Activated CD4-positive, alpha-beta memory T cell treated with anti-CD3 and anti-CD28 coated beads for 36 hours (primary cell): ENCODE data around the gene C2CD3. TPM values are rescaled to one million over a fixed set of nuclear protein-coding genes. Genes with fewer than 3 reads are reported as not detected.
"Not testable (repeated sequence)": the region's sequence is repeated elsewhere in the genome, so short reads cannot be mapped to it uniquely, and the experiment has no call there.

Experiments used
- CTCF ChIA-PET: fragments of 350-600 bp; sonication (Branson Sonifier 250); formaldehyde crosslinking; loops from one replicate; lab custom pipeline; 2021; ENCODE audit warnings: antibody characterized with exemption, inconsistent platforms; lab: Charles Lee
- POLR2A ChIA-PET: fragments of 350-600 bp; sonication (Branson Sonifier 250); formaldehyde crosslinking; loops from one replicate; lab custom pipeline; 2021; ENCODE audit warnings: antibody characterized with exemption; lab: Charles Lee
- DNase-seq: peaks from one replicate; pipeline ENCODE4 v3.0.0-alpha.2; 2020
- H3K27ac Mint-ChIP-seq: one replicate; pipeline ENCODE4 v1.8.0; 2021; ENCODE audit warnings: mixed read lengths
- H3K27me3 Mint-ChIP-seq: one replicate; pipeline ENCODE4 v1.8.0; 2021; ENCODE audit warnings: mixed read lengths
- H3K36me3 Mint-ChIP-seq: one replicate; pipeline ENCODE4 v1.8.0; 2021; ENCODE audit warnings: mixed read lengths
- H3K4me1 Mint-ChIP-seq: one replicate; pipeline ENCODE4 v1.8.0; 2021; ENCODE audit warnings: low read depth, mixed read lengths
- H3K4me3 Mint-ChIP-seq: one replicate; pipeline ENCODE4 v1.8.0; 2021; ENCODE audit warnings: mild to moderate bottlenecking, mixed read lengths
- H3K9me3 Mint-ChIP-seq: one replicate; pipeline ENCODE4 v1.8.0; 2021; ENCODE audit warnings: mixed read lengths
- intact Hi-C: fragments of 100-400 bp; cut with micrococcal nuclease; formaldehyde crosslinking; loops from one replicate; pipeline ENCODE4 v1.15.1; 2023
- total RNA-seq, 2 experiments: library from RNA; stranded (reverse); gene quantifications; one replicate each; pipeline ENCODE4 v1.2.3, GENCODE V29; 2021

The C2CD3 gene
- total RNA-seq, 2 experiments from 2014 or later = 22.6 to 24.7 TPM

DNA sequence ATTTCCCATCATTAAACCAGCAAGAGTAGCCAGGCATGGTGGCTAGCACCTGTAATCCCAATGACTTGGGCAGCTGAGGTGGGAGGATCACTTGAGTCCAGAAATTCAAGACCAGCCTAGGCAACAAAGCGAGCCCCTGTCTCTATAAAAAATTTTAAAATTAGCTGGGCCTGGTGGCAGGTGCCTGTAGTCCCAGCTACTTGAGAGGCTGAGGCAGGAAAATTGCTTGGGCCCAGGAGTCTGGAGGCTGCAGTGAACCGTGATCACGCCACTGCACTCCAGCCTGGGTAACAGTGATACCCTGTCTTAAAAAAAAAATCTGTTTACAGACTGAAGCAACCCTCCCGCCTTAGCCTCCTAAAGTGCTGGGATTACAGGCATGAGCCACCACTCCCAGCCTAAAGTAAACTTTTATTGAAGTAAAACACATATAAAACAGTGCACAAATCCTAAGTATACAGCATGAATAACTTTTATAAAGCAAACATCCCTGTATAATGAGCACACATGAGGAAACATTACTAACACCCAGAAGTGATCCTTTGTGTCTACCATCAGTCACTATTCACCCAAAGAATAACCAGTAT is 174.5 kb downstream of the C2CD3 start:
- no peak for DNase-seq
- ChIA-PET POLR2A (interaction anchor here (1.0 to 5.7 kb wide), 10 partner anchors 9 to 275 kb away, joined by 3 to 98 read pairs (median 10); partner anchors contain the start of genes C2CD3, PPME1, UCP2 and UCP3), CTCF (interaction anchor here (1.9 to 3.4 kb wide), 2 partner anchors 12 to 15 kb away, joined by 7 to 10 read pairs; no protein-coding TSS in a partner anchor)
- H3K27ac Mint-ChIP-seq = peak overlapping the region; percentile 91
- intact Hi-C loops = no loop called here
- H3K27me3 Mint-ChIP-seq = no peaks in the 10 kb centered on the region
- H3K4me3 Mint-ChIP-seq = peak overlapping the region; percentile 49
- H3K4me1 Mint-ChIP-seq = peaks cover 75% of the 10 kb centered on the region
- H3K9me3 Mint-ChIP-seq = no peaks in the 10 kb centered on the region
- H3K36me3 Mint-ChIP-seq = peaks cover under 1% of the 10 kb centered on the region

DNA sequence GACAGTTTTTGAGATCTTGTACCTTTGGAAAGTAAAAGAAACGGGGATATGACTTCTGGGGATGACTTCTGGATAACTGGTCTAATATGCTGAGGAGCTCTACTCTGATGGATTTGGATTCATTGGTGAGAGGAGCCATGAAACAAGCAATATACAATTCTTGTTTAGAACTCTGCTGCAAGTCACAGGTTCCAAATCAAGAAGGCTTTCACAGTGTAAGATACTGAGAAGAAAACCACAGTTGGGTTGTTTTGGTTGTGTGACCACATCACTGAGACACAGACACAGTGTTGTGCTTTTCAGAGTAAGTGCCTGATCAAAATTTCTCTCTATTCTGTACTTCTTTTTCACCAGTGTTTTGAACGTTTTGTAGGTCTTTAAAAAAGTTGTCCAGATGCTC is 175.1 kb downstream of the C2CD3 start:
- Mint-ChIP-seq H3K36me3 (no peaks in the 10 kb centered on the region), H3K4me3 (peak overlapping the region; percentile 49), H3K4me1 (peaks cover 76% of the 10 kb centered on the region), H3K9me3 (no peaks in the 10 kb centered on the region), H3K27me3 (no peaks in the 10 kb centered on the region), H3K27ac (peak overlapping the region; percentile 91)
- intact Hi-C loops = loop anchor here (1.0 kb wide), 4 partner anchors 12 to 31 kb away; no protein-coding TSS in a partner anchor
- peak; percentile 54 for DNase-seq
- POLR2A ChIA-PET = interaction anchor here (1.0 to 5.7 kb wide), 11 partner anchors 9 to 276 kb away, joined by 3 to 98 read pairs (median 12); partner anchors contain the start of genes C2CD3, PPME1, UCP2 and UCP3
- CTCF ChIA-PET = interaction anchor here (0.5 to 3.4 kb wide), 7 partner anchors 11 to 31 kb away, joined by 3 to 10 read pairs (median 6); partner anchors contain the start of genes UCP2 and UCP3

DNA sequence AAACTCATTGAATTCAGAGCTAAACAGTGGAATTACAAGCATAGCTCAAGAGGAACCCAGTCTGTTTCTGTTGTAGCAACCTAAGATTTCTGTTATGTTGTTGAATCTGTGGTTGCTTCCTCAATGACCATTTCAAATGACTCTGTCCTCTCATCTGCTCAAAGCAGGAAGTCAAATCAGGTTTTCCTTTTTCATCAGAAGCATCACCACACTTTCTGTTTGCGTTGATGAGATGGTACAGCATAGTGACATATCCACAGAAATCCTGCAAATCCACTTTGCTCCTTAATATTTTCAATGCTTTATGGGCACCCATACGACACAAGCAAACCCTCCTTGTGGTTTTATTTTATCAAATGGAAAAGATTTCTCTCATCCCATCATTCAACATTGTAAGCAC is 175.6 kb downstream of the C2CD3 start:
- no peaks in the 10 kb centered on the region for H3K9me3 Mint-ChIP-seq
- CTCF ChIA-PET = interaction anchor here (0.5 to 3.4 kb wide), 9 partner anchors 11 to 31 kb away, joined by 3 to 10 read pairs (median 5); partner anchors contain the start of genes UCP2 and UCP3
- peak overlapping the region; percentile 91 for H3K27ac Mint-ChIP-seq
- H3K4me1 Mint-ChIP-seq = peaks cover 75% of the 10 kb centered on the region
- H3K36me3 Mint-ChIP-seq = no peaks in the 10 kb centered on the region
- POLR2A ChIA-PET = interaction anchor here (0.7 to 5.7 kb wide), 13 partner anchors 10 to 276 kb away, joined by 3 to 98 read pairs (median 7); partner anchors contain the start of genes C2CD3, PPME1, UCP2 and UCP3
- H3K4me3 Mint-ChIP-seq = peak overlapping the region; percentile 49
- intact Hi-C loops = loop anchor here (1.0 kb wide), 4 partner anchors 12 to 31 kb away; no protein-coding TSS in a partner anchor
- DNase-seq = no peak
- H3K27me3 Mint-ChIP-seq = no peaks in the 10 kb centered on the region

DNA sequence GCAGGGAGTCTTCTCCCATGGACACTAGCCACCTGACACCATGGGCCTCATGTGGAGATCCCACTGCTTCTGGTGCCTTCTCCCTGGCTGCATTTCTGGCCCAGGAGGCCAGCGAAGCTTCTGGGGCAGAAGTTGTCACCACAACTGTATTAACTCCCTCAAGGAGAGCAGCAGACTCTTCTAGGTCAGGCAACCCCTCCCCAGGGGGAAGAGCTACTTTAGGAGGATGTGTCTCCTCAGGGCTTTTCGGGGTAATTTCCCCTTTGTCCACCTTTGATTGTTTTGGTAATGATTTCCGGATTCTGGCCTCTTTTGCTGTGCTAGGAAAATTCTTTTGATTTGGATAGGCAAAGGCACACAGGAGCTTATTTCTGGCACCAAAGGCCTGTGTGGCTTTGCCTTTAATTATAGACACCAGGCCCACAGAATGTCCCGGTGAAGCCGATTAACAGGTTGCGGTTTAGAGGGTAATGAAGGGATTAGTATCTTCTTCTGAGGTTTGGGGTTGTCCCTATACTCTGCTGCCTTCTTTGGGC is 179.3 kb downstream of the C2CD3 start:
- Mint-ChIP-seq H3K4me3 (no peak overlapping the region), H3K4me1 (peaks cover 49% of the 10 kb centered on the region), H3K27me3 (no peaks in the 10 kb centered on the region), H3K9me3 (no peaks in the 10 kb centered on the region), H3K36me3 (no peaks in the 10 kb centered on the region), H3K27ac (peak overlapping the region; percentile 56)
- peak; percentile 13 for DNase-seq
- intact Hi-C loops = no loop called here
- CTCF ChIA-PET = interaction anchor here (1.2 to 1.6 kb wide), 2 partner anchors 11 to 28 kb away, joined by 4 read pairs; no protein-coding TSS in a partner anchor
- POLR2A ChIA-PET = interaction anchor here (2.7 kb wide), 1 partner anchor 10 kb away, joined by 18 read pairs; the partner anchor contains the start of gene UCP2

DNA sequence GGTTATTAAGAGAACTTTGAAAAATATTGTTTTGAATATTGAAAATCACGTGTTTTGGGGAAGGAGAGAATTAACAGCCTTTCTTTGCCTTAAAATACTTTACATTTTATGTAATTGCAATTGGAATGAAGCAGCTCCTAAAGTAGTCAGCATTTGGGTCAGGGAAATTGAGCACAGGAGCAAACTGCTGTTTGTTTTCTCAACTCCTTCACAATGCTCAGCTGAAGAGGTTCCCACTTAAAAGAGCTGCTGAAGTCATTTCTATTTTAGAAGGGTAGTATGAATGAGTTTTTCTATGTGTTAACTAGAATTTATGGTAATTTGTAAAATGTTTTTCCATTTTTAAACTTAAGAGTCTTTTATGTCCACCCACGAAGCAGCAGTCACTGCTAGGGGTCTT is 180.1 kb downstream of the C2CD3 start:
- Mint-ChIP-seq H3K27me3 (no peaks in the 10 kb centered on the region), H3K36me3 (no peaks in the 10 kb centered on the region), H3K4me1 (peaks cover 43% of the 10 kb centered on the region), H3K27ac (peak overlapping the region; percentile 54), H3K4me3 (no peak overlapping the region), H3K9me3 (no peaks in the 10 kb centered on the region)
- POLR2A ChIA-PET = interaction anchor here (2.7 kb wide), 1 partner anchor 9 kb away, joined by 18 read pairs; the partner anchor contains the start of gene UCP2
- intact Hi-C loops = no loop called here
- CTCF ChIA-PET = interaction anchor here (1.2 to 1.6 kb wide), 2 partner anchors 10 to 29 kb away, joined by 4 read pairs; no protein-coding TSS in a partner anchor
- no peak for DNase-seq

DNA sequence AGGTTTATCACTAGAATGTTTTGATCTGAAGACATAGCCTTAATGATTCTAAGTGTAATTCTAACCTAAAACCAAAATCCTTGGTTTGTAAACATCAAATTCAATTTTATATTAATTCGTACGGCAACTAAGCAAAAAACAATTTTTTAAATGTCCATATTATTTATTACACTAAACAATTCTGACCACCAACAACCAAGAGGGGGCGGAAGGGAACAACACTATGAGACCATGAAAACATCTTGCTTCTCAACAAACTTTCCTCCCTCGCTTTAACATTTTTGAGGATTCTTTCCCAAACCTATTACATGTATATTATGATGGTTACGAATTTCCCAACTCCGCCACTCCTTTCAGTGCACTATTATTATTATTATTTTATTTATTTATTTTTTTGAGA is 181.6 kb downstream of the C2CD3 start:
- no peak overlapping the region for H3K4me3 Mint-ChIP-seq
- CTCF ChIA-PET = no interaction called here
- H3K4me1 Mint-ChIP-seq = peaks cover 38% of the 10 kb centered on the region
- intact Hi-C loops = no loop called here
- no peak overlapping the region for H3K27ac Mint-ChIP-seq
- no peak for DNase-seq
- POLR2A ChIA-PET = no interaction called here
- H3K27me3 Mint-ChIP-seq = no peaks in the 10 kb centered on the region
- no peaks in the 10 kb centered on the region for H3K36me3 Mint-ChIP-seq
- H3K9me3 Mint-ChIP-seq = no peaks in the 10 kb centered on the region

DNA sequence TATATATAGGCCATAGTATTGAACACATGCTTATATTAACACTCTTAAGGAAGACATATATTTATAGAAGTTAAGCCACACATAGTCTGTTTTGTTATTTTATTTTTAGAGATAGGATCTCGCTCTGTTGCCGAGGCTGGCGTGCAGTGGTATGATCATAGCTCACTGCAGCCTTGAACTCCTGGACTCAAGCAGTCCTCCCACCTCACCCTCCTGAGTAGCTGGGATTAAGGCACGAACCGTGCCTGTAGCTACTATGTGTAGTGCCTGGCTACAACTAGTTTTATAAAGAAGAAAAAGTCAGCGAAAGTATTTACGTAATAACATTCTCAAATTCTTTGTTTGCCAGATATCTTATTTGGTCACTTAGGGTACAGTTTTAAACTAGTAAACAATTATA is 182.6 kb downstream of the C2CD3 start:
- H3K27me3 Mint-ChIP-seq = no peaks in the 10 kb centered on the region
- POLR2A ChIA-PET = no interaction called here

DNA sequence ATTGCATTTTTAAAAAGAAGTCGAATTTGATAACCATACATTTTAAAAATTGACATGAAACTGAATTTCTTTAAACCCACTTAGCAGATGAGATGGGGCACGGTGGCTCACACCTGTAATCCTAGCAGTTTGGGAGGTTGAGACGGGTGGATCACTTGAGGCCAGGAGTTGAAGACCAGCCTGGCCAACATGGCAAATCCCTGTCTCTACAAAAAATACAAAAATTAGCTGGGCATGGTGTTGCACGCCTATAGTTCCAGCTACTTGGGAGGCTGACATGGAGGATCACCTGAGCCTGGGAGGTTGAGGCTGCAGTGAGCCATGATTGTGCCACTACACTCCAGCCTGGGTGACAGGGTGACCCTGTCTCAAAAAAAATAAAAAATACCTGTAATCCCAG is 185.1 kb downstream of the C2CD3 start:
- H3K27me3 Mint-ChIP-seq, CTCF ChIA-PET, H3K4me3 Mint-ChIP-seq, H3K9me3 Mint-ChIP-seq, intact Hi-C loops, DNase-seq, H3K27ac Mint-ChIP-seq: not testable (repeated sequence)
- peaks cover 20% of the 10 kb centered on the region for H3K36me3 Mint-ChIP-seq
- H3K4me1 Mint-ChIP-seq = peaks cover 23% of the 10 kb centered on the region
- POLR2A ChIA-PET = interaction anchor here (0.6 kb wide), 1 partner anchor 9 kb away, joined by 4 read pairs; no protein-coding TSS in a partner anchor

More for the DNA sequence above, 182.6 kb downstream of the C2CD3 start:
- no peaks in the 10 kb centered on the region for H3K9me3 Mint-ChIP-seq
- CTCF ChIA-PET = no interaction called here
- intact Hi-C loops = no loop called here
- DNase-seq = no peak
- H3K4me3 Mint-ChIP-seq = no peak overlapping the region
- H3K4me1 Mint-ChIP-seq = peaks cover 42% of the 10 kb centered on the region
- H3K27ac Mint-ChIP-seq = peak overlapping the region; percentile 45
- H3K36me3 Mint-ChIP-seq = no peaks in the 10 kb centered on the region

DNA sequence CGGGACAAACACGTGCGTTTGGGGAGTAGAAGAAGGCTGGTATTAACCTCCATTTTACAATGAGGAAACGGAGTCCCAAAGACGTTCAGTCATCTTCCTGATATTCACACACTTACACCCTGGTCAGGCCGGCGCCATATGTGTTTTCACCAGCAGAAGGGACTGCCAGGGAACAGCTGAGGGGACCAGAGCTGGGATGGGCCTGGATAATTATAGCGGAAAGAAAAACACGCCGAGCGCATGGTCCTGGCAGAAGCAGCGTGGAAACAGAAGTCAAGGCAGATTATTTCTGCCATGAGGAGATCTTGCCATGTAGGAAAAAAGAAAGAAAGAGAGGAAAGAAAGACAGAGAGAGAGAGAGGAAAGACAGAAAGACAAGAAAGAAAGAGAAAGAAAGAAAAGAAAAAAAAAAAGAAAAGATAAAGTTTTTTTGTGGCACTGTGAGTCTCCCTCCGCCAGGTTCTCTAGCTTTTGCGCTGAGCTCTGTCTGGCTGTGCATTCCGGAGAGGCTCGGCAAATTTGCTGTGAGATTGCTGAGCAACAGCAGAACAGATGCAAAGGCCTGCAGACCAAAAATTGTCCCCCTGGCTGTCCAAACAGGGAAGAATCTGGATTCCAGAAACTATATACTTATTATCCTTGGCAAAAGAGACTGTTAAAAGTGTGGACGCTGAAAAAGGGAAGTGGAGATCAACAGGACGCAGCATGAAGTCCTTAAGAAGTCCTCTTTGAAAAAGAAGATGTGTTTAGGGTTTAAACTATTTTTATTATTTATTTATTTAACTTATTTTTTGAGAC is 186.9 kb downstream of the C2CD3 start:
- peak overlapping the region; percentile 91 for H3K4me3 Mint-ChIP-seq
- no peaks in the 10 kb centered on the region for H3K9me3 Mint-ChIP-seq
- intact Hi-C loops = loop anchor here (1.0 to 5.0 kb wide), 7 partner anchors 11 to 413 kb away; partner anchors contain the start of genes C2CD3, COA4, MRPL48 and PAAF1
- ChIA-PET POLR2A (interaction anchor here (0.6 to 6.8 kb wide), 8 partner anchors 11 to 334 kb away, joined by 3 to 95 read pairs (median 8); partner anchors contain the start of genes C2CD3 and PPME1), CTCF (interaction anchor here (0.7 to 1.7 kb wide), 4 partner anchors 11 to 27 kb away, joined by 3 to 10 read pairs (median 4); no protein-coding TSS in a partner anchor)
- DNase-seq = no peak
- peaks cover 35% of the 10 kb centered on the region for H3K36me3 Mint-ChIP-seq
- H3K27ac Mint-ChIP-seq = peak overlapping the region; percentile 97
- no peaks in the 10 kb centered on the region for H3K27me3 Mint-ChIP-seq
- peaks cover 35% of the 10 kb centered on the region for H3K4me1 Mint-ChIP-seq

DNA sequence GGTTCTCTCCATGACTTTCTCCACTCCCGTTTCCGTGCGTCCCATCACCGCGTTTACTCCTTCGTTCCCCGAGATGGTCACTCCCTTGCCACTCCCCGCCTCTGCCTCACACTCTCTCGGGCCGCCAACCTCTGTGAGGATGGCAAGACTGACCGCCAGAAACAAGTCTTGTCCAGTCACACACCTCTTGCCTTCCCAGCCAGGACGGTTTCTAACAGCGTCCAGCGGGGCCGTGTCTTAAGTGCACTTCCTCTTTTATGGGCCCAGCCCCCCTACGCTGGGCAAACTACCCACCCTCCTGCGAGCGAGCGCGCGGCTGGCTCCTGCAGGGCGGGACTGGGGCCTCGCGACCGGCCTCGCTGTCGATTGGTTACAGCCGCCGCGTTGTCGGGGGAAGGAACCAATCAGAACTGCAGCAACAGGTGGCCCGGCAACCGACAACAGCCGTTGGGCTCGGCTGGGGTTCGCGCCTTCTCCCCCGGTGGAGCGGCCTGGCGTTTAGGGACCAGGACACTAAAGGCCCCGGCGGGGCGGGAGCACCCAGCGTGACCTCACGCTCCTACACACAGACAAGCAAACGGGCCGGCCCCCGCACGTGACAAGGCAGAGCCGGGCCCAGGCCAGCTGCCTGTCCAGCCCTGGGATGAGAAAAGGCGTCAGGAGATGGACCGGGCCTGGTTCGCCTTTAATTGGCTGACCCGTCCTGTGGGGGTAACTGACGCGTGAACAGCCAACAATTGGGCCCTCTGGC is 187.6 kb downstream of the C2CD3 start:
- Mint-ChIP-seq H3K27ac (peak overlapping the region; percentile 97), H3K9me3 (no peaks in the 10 kb centered on the region), H3K4me1 (peaks cover 43% of the 10 kb centered on the region), H3K27me3 (no peaks in the 10 kb centered on the region), H3K4me3 (peak overlapping the region; percentile 91), H3K36me3 (peaks cover 43% of the 10 kb centered on the region)
- ChIA-PET POLR2A (interaction anchor here (0.7 to 6.8 kb wide), 17 partner anchors 8 to 188 kb away, joined by 3 to 98 read pairs (median 8); partner anchors contain the start of genes C2CD3, PPME1 and UCP3), CTCF (interaction anchor here (0.6 to 1.7 kb wide), 6 partner anchors 11 to 35 kb away, joined by 3 to 10 read pairs (median 4); no protein-coding TSS in a partner anchor)
- peak; percentile 97 for DNase-seq
- intact Hi-C loops = loop anchor here (1.0 to 5.0 kb wide), 7 partner anchors 12 to 414 kb away; partner anchors contain the start of genes C2CD3, COA4, MRPL48 and PAAF1
